RCC 7860 (cell line): ENCODE results near the gene BIN2.
"Not testable (repeated sequence)": the region's sequence is repeated elsewhere in the genome, so short reads cannot be mapped to it uniquely, and the experiment has no call there.

Source experiments
- DNase-seq: peaks from one replicate; pipeline ENCODE4 v3.0.0-alpha.2; 2015; ENCODE audit warnings: low spot score
- FAIRE-seq: peaks from 2 replicates; lab custom pipeline; 2012; peaks lifted over from hg19 to GRCh38; lab: Jason Lieb, UNC

The BIN2 gene

DNA sequence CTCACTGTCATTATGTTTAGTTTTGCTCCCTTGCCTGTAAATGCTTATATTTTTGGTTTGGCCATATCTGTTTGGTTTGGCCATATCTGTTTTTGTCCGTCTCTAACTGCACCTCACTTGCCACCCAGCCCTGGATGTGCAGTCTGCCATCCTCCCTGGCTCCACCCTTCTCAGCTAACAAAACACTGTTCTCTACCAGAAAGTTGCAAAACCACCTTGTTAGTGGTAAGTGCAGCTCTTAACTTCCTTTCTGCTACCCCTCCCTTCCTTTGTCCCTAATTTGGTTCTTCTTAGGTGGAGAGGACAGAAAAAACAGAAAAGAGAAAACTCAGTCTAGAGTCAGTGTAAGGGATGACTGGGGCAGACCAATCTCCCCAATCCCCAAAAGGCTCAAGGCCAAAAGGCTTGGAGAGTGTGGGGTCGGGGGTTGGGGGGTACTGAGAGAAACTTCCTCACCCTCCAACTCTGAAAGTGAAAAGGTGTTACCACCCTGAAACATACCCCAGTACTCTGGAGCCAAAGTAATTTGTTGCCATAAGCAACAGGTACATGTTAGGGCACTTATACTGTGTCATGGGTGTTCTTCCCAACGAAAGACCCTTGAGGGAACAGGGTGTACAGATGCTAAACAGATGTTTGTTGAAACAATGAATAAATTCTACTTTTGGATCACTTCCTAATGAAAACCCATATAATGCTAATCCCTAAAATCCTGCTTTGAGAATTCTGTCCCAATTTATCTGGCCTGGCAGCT lies 5.0 kb downstream of the BIN2 start:
- DNase-seq (no peak), FAIRE-seq (no peak)

DNA sequence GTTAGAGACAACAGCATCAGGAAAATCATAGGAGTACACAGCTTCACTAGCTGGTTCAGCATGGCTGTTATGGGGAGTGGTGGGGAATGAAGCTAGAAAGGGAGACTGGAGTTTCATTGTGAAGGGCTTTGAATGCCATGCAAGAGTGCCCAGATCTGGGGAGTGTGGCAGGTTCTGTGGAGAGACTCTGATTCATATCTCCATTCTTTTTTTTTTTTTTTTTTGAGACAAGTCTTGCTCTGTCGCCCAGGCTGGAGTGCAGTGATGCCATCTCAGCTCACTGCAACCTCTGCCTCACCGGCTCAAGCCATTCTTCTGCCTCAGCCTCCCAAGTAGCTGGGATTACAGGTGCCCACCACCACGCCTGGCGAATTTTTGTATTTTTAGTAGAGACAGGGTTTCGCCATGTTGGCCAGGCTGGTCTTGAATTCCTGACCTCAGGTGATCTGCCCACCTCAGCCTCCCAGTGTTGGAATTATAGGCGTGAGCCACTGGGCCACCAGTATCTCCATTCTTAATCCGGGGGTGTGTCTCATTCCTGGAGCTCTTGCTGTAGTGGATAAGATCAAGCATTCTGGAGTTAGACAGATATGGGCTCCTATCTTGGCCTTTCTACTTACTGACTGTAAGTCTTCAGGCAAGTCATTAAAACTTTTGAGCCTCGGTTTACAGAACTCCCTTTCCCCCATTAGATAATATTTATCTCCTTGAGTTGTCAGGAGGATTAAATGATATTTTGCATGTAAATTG lies 5.7 kb downstream of the BIN2 start:
- not testable (repeated sequence) for DNase-seq, FAIRE-seq

DNA sequence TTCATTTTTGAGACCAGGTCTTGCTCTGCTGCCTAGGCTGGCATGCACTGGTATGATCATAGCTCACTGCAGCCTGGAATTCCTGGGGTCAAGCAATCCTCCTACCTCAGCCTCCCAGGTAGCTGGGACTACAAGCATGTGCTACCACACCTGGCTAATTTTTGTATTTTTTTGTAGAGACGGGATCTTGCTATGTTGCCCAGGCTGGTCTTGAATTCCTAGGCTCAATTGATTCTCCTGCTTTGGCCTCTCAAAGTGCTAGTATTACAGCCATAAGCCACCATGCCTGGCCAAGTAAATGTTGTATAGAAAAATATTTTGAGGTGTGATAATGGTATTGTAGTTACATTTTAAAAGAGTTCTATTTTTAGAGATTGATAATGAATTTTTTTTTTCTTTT lies 12.6 kb downstream of the BIN2 start:
- DNase-seq: no peak
- no peak for FAIRE-seq

DNA sequence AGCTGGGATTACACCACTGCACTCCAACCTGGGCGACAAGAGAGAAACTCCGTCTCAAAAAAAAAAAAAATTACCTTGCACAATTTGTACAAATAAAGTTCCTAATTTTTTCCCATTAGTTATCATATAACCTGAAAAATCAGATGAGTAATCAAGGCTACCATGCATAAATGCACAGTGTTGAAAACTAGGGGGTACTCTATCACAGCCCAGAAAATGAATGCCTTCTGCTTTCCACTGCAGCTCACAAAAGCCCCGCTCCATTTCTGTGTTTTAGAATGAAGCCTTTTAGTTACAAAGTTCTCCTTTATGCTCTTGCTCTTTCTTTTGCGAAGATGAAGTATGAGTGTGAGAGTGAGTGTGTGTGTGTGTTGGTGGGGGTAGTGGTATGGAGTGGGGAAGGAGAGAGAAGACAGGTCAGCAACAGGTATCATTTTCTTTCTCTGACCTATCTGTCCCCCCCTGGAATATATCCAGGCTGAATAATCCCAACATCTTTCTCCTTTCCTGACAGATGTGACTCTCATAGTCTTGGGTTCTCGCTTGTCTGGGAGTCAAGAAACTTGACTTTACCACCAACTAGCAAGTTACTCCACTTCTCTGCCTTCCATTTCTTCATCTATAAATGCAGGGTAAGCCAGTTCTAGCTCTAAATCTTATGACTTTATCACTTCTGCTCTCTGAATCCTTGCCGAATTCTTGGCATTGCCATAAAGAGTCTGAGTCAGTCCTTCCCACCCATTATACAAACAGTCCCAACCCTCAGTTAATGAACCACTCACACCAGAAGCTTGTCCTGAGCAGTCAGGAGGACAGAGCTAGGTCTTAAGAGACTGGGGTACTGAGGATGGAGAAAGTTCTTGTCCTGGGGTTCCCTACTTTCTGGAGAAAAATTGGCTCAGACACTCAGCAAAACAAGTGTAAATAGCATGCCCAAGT lies 16.1 kb downstream of the BIN2 start:
- peak; percentile 74 for FAIRE-seq
- DNase-seq: peak; percentile 57

DNA sequence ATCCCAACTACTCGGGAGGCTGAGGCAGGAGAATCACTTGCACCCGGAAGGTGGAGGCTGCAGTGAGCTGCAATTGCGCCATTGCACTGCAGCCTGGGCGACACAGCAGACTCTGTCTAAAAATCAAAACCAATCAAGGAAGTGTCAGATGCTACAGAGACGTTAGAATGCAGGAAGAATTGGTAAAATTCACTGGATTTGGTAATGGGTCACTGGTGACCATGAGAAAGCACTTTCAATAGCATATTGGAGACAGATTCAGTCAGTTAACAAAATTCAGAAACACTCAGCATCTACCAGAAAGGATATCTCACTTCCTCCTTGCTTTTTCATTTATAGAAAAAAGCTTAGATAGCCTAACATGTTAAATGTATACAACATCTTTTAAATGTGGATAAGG lies 17.5 kb downstream of the BIN2 start:
- FAIRE-seq (no peak), DNase-seq (no peak)

DNA sequence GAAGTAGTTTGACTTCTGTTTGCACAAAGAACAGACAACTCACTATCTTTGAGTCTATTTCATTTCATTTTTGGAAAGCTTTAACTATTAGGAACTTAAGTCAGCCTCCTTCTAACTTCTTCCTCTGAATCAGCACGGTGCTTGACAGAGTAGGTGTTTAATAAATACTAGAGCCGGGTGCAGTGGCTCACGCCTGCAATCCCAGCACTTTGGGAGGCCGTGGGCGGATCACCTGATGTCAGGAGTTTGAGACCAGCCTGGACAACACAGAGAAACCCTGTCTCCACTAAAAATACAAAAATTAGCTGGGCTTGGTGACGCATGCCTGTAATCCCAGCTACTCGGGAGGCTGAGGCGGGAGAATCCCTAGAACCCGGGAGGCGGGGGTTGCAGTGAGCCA lies 23.2 kb downstream of the BIN2 start:
- not testable (repeated sequence) for DNase-seq, FAIRE-seq

DNA sequence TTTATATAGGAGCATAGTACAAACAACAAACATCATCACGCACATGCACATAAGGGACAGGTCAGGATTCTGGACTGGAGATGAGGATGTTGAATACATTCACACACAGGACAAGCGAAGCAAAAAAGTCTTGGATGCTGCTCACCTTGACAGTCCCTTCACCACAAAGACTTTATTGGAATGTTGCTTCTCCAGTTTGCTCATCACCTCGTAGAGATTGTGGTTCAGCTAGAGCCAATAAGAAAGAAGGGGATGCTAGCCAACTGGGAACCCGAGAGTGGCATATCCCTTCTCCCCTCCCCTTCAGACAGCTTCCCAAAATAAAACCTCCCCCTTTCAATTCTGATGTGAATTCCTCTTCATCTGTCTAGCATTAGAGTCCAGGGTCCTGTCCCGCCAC lies 28.3 kb downstream of the BIN2 start:
- FAIRE-seq: no peak
- DNase-seq: no peak

DNA sequence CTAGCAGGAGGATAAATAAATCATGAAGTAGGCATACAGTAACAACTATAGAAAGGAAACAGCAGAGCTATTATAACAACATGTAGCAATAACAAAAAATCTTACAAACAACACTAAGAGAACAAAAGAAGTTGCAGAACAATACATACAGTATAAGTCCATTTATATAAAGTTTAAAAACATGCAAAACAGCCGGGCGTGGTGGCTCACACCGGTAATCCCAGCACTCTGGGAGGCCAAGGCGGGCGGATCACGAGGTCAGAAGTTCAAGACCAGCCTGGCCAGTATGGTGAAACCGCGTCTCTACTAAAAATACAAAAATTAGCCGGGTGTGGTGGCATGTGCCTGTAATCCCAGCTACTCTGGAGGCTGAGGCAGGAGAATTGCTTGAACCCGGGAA lies 29.9 kb downstream of the BIN2 start:
- DNase-seq, FAIRE-seq: not testable (repeated sequence)

DNA sequence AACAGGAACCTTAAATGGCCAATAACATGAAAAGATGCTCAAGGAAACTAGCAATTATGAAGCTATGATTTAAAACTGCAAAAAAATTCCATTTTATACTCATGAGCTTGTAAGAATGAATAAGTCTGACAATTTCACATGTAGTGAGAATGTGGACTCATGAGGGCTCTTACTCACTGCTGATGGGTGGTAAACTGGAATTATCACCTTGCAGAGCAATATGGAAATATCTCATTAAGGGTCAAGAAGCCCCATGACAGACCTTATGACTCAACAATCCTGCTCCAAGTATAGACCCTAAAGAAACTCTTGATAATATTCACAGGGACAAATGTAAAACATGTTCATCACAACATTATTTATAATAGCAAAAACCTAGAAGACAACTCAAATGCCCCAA lies 30.3 kb downstream of the BIN2 start:
- no peak for DNase-seq
- no peak for FAIRE-seq

DNA sequence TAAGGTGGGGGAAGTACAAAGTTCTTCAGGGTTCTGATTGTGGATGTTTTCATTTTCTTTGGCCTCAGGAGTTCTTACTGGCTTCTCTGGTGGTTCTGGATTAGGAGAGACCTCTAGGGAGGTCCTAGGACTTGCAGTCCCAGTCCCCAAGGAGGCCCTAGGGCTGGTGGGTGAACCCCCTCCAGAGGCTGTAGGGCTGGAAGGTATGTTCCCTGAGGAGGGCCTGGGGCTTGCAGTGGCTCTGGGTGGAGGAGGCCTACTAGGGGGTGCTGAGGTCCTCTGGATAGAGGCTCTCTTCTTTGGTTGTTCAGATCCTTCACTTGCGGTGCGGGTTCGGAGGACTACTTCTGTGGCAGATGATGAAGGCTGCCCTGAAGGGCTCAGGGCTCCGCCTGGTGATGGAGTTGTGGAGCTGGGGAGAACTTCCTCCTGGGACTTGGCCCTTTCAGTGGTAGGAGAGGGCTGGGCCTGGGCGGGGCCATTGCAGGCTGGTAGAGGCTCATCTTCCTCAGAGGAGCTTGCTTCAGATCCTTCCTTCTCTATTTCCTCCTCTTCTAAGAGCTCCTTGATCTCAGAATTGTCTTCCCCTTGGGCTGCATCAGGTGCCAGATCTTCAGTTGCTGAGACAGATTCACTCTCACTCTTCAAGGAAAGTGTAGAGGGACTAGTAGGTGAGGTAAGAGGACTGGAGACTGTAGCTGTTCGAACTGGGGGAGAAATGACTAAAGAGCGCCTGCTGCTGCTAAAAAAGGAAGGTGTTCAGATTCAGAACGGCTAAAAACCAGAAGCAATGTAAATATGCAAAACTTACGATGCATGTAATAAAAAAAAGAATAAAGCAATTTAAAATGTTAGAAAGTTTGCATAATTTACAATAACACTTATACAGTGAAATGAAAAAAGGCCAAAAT lies 32.1 kb downstream of the BIN2 start:
- not testable (repeated sequence) for DNase-seq, FAIRE-seq

DNA sequence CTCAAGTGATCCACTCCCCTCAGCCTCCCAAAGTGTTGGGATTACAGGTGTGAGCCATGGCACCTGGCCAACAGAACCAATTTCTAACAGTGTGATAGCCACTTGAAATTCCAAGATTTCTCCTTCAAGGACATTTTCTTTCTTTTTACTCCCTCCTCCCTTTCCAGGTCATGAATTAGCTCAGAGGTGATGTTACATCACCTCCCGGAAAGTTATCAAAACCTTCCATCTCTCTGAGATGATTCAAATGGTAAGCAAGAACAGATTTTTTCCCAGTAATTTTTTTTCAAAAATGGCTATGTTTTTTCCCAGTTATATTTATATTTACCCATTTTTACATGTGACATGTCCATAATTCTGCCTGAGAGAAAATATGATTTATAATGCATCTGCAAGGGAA lies 38.1 kb downstream of the BIN2 start:
- FAIRE-seq (no peak), DNase-seq (no peak)

DNA sequence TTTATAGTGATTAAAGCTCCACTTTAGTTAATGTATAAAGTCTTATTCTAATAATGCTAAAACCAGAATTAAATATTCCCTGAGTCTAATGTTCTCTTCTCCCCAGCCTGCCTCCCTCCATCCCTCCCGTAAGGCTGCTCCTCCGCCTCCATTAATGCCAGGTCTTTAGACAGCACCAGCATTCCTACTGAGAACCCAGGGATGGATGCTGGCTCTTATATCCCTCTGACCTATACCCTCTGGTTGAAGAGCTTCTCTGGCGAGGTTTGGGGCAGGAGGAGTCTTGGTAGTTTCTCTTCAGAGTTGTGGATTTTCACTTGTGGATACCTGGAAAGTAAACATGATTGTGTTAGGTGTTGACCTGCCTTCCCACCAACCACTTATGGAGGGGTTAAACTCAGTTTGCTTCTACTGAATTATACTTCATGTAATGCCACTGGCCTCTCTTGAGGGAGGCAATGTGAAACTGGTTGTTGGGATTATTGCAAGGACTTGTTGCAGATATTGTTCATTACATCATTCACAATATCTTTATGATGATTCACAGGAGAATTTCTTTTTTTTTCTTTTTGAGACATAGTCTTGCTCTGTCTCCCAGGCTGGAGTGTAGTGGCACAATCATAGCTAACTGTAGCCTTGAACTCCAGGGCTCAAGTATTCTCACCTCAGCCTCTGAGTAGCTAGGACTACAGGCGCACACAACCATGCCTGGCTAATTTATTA lies 42.6 kb downstream of the BIN2 start:
- DNase-seq: no peak
- FAIRE-seq: no peak

DNA sequence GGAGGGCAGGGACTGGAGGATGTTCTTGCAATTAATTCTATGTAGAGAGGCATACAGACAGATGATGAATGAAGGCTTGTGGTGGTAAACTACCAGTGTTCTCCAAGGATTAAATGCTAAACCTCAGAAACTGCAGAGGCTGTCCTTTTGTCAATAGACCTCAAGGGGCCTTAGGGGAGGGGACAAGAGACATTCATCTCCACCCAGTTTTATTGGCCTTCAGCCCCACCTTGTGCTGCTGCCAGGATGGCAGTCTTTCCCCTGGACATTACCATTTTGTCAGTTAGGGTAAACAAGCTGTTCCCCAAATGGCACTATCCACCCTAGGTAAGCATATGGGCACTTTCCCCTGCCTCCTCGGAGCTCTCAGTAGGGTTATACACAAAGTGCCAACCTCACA lies 48.9 kb downstream of the BIN2 start:
- no peak for FAIRE-seq

DNA sequence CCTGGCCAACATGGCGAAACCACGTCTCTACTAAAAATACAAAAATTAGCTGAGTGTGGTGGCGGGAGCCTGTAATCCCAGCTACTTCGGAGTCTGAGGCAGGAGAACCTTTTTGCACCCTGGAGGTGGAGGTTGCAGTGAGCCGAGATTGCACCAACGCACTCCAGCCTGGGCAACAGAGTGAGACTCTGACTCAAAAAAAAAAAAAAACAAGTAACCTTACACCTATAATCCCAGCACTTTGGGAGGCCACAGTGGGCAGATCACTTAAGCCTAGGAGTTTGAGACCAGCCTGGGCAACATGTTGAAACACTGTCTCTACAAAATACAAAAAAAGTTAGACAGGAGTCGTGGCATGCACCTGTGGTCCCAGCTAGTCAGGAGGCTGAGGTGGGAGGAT lies 51.2 kb downstream of the BIN2 start:
- not testable (repeated sequence) for FAIRE-seq, DNase-seq

More for the DNA sequence above, 48.9 kb downstream of the BIN2 start:
- no peak for DNase-seq

DNA sequence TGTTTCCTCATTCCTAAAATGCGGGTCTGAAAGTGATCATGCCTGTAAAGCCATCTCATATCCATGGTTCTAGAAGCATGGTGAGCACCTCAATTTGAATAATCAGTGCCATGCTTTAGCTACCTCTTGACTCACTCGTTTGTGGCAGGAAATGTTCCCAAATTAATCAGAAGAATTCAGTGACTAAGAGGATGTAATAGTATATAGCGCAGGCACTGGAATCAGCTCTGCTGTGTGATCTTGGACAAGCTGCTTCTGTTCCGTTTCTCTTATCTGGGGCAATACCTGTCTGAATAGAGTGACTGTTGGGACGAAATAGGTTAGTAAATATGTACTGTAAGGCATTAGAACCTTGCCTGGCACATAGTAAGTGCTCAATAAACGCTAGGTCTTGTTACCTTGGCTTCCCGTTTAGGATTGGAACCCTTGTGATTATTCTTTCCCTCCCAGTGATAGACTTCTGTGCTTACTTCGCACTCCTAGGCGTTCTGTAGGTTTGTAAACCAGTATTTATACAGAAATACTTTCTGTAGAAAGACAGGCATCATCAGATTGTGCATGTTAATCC lies 52.9 kb downstream of the BIN2 start:
- FAIRE-seq: peak; percentile 58
- peak; percentile 83 for DNase-seq

DNA sequence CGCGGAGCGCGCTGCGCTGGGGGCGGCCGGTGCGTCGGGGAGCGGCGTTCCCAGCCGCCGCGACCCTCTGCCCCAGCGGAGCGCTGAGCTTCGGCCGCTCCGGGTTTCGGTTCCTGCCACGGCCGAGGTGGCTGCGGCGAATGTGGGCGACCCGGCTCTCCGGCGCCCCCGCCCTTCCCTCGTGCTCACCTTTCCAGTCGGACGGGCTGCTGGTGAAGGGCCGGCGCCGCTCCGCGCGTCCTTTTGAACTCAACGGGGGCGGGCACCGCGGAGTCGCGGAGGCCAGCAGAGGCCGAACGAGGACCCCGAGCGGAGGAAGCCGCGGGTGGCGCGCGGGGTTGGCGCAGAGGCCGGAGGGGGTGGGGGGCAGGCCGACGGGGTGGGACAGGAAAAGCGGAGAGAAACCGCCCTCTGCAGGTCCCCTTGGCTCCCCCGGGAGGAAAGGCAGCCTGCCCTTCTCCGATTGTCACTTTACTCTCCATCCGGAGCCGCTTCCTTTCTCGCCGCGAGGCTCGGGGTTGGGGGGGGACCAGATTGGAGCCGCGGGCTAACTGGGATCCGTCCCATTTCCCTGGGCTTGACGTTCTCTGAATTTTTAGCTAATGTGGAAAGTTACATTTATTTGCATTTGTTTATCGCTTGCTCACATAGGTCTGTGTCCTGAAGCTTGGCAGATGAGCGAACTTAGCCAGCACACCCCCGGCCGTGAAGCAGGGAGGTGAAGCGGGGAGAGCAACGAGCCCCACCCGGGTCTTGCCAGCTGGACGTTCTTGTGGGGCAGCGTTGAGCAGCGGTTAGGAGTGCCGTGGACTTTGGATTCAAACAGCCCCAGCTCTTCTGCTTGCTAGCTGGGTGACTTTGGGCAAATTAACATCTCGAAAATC lies 53.7 kb downstream of the BIN2 start, which contains the start of gene SMAGP:
SMAGP (minus strand) TSS at position 349 of the 884 bp plus-strand sequence. CDS start 1,137 bp downstream, outside the sequence.
- DNase-seq: peak; percentile 28
- no peak for FAIRE-seq

DNA sequence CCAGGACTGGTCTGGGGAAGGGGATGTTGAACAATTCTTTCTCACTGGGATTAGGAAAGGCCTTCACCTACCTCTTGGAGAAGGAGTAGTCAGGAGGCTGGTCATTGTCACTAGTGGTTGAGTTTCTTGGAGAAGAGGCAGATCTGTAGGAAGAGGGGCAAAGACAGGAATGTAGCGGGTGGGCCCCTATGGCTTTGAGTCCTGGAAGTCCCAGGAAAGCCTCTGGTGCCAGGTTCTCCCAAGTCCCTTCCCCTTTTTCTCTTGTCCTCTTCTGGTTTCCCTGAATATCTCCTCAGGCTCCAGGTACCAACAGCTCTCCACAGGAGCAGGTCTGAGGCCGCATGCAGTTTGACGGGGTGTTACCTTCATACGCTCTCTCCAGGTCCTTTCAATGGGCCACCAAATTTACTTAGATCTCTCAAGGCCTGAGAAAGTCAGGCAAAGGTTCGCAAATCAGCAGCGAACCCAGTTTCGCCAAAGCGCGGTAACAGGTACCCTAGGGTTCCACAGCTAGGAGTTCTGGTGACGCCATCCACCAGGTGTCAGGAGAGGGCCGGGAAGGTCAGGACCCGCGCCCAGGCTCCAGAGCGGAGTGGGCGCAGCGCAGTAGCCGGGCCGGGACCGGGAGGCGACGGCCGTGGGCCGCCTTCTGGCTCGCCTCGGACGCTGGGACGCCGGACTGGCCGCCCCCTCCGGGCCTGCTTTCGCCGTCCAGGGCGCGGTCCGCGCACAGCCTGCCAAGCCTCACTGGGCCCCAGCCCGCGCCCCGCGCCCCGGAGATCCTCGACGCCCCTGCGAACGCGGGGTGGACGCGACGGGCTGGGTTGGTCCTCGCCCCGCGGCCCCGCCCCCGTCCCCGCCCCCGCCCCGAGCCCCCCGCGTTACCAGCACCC lies 54.6 kb downstream of the BIN2 start:
- DNase-seq: no peak
- FAIRE-seq: no peak
